ENCODE measurements around the gene WSCD1.

WSCD1 gene

DNA sequence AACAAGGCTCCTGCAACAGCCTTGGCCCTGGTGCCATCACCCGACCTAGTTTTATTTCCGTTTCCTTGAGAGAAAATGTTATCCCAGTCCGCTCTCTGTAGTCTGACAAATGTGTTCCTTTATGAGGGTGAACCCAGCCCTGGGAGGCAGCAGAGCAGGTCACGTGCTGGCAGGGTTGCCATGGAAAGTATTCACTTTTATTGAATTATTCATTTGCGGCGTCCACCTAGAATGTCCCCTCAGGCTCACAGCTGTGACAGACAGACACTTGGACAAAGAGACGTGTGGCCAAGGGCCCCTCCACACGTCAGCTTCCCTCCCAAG lies 90.0 kb downstream of the WSCD1 start:
- Histone ChIP-seq H3K4me1 (ENCODE audit: insufficient read depth, low read length, severe bottlenecking) (no peaks in the 10 kb centered on the region), H3K36me3 (ENCODE audit: insufficient read depth, low read length) (no peaks in the 10 kb centered on the region), H3K4me2 (ENCODE audit: low read length) (no peak overlapping the region), H3K9me2 (ENCODE audit: low read depth, low read length) (no peaks in the 10 kb centered on the region), H3K4me3 (ENCODE audit: low read depth, low read length, poor library complexity, severe bottlenecking) (no peak overlapping the region), H3K27me3 (ENCODE audit: insufficient read depth, low read length) (0 out of 2 replicates have a peak, but pooled peaks cover 7% of the 10 kb centered on the region), H3F3A (ENCODE audit: insufficient read depth, low read length) (no peaks in the 10 kb centered on the region), H3K9ac (ENCODE audit: low read length) (no peak overlapping the region), H4K20me1 (ENCODE audit: insufficient read depth, low read length) (no peaks in the 10 kb centered on the region), H3K27ac (ENCODE audit: low read depth, low read length, poor library complexity, severe bottlenecking) (no peak overlapping the region), H3K9me3 (ENCODE audit: low read length) (no peaks in the 10 kb centered on the region), H3K79me2 (ENCODE audit: insufficient read depth, low read length) (no peaks in the 10 kb centered on the region), H2AFZ (ENCODE audit: low read length) (no peak overlapping the region)
- TF ChIP-seq, protein P1, sequence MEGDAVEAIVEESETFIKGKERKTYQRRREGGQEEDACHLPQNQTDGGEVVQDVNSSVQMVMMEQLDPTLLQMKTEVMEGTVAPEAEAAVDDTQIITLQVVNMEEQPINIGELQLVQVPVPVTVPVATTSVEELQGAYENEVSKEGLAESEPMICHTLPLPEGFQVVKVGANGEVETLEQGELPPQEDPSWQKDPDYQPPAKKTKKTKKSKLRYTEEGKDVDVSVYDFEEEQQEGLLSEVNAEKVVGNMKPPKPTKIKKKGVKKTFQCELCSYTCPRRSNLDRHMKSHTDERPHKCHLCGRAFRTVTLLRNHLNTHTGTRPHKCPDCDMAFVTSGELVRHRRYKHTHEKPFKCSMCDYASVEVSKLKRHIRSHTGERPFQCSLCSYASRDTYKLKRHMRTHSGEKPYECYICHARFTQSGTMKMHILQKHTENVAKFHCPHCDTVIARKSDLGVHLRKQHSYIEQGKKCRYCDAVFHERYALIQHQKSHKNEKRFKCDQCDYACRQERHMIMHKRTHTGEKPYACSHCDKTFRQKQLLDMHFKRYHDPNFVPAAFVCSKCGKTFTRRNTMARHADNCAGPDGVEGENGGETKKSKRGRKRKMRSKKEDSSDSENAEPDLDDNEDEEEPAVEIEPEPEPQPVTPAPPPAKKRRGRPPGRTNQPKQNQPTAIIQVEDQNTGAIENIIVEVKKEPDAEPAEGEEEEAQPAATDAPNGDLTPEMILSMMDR (IDR thresholded peaks at IDR 0.05; ENCODE audit: low read length) = no peak
- TF ChIP-seq EZH2 (IDR thresholded peaks at IDR 0.05; ENCODE audit: borderline replicate concordance, low read length) = no peak

DNA sequence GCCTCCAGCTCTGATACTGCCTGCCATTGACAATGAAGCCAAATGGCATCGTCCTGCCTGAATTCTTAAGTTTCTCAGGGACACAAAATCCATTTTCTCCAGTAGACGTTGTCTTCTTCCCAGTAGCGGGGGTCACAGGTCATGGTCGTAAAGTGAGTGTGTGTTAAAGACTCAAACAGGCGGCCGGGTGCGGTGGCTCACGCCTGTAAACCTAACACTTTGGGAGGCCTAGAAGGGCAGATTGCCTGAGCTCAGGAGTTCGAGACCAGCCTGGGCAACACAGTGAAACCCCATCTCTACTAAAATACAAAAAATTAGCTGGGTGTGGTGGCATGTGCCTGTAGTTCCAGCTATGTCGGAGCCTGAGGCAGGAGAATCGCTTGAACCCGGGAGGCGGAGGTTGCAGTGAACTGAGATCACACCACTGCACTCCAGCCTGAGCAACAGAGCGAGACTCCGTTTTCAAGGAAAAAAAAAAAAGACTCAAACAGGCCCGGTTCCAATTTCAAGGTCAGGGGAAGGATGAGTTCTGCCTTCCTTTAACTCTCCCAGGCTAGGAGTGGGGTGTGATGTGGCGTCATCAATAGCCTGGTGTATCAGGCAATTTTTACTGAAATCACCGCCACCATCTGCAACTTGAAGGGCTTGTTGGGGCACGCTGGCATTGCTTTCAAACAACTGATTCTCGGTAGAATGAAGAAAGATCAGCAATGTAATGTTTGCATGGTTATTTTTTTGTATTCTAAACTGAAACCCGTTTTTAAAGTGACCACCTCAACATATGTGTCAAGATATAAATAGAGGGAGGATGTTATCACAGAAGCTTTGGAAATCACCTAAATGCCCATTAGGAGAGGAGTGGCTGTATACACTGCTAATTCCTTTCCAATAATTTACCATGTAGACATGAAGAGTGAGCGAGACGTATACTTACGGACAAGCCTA lies 91.0 kb downstream of the WSCD1 start:
- no peak for TF ChIP-seq EZH2 (IDR thresholded peaks at IDR 0.05; ENCODE audit: borderline replicate concordance, low read length)
- TF ChIP-seq, protein P1 (IDR thresholded peaks at IDR 0.05; ENCODE audit: low read length) = no peak
- H3K4me1 ChIP-seq (ENCODE audit: insufficient read depth, low read length, severe bottlenecking) = no peaks in the 10 kb centered on the region
- no peak overlapping the region for H3K4me3 ChIP-seq (ENCODE audit: low read depth, low read length, poor library complexity, severe bottlenecking)
- H3K9me3 ChIP-seq (ENCODE audit: low read length) = no peaks in the 10 kb centered on the region
- 0 out of 2 replicates have a peak, but pooled peaks cover 7% of the 10 kb centered on the region for H3K27me3 ChIP-seq (ENCODE audit: insufficient read depth, low read length)
- no peaks in the 10 kb centered on the region for H3F3A ChIP-seq (ENCODE audit: insufficient read depth, low read length)
- no peaks in the 10 kb centered on the region for H3K9me2 ChIP-seq (ENCODE audit: low read depth, low read length)
- H3K4me2 ChIP-seq (ENCODE audit: low read length) = no peak overlapping the region
- H3K79me2 ChIP-seq (ENCODE audit: insufficient read depth, low read length) = no peaks in the 10 kb centered on the region
- H3K36me3 ChIP-seq (ENCODE audit: insufficient read depth, low read length) = no peaks in the 10 kb centered on the region
- no peak overlapping the region for H3K27ac ChIP-seq (ENCODE audit: low read depth, low read length, poor library complexity, severe bottlenecking)
- H2AFZ ChIP-seq (ENCODE audit: low read length) = no peak overlapping the region
- no peaks in the 10 kb centered on the region for H4K20me1 ChIP-seq (ENCODE audit: insufficient read depth, low read length)
- no peak overlapping the region for H3K9ac ChIP-seq (ENCODE audit: low read length)

DNA sequence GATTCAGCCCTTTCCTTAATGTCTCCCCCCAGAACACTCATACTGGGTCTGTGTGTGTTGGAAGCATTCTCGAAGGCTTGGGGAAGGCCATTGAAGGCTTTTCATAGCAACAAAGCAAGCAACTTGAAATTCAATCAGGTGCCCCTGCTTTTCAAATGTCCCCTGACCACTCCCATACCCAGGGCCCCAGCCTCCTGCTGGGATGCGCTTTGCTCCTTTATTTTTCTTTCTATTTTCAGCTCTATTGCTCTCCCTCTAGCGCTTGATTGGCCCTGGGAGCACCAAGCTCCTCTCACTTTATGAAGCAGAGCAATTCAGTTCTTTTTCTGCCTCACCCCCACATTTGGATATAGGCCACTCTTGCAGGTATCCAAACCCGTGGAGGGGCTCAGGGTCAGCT lies 92.0 kb downstream of the WSCD1 start:
- Histone ChIP-seq H4K20me1 (ENCODE audit: insufficient read depth, low read length) (no peaks in the 10 kb centered on the region), H3K27ac (ENCODE audit: low read depth, low read length, poor library complexity, severe bottlenecking) (no peak overlapping the region), H3F3A (ENCODE audit: insufficient read depth, low read length) (no peaks in the 10 kb centered on the region), H3K4me2 (ENCODE audit: low read length) (no peak overlapping the region), H3K79me2 (ENCODE audit: insufficient read depth, low read length) (no peaks in the 10 kb centered on the region), H3K4me3 (ENCODE audit: low read depth, low read length, poor library complexity, severe bottlenecking) (no peak overlapping the region), H3K9me3 (ENCODE audit: low read length) (no peaks in the 10 kb centered on the region), H3K9me2 (ENCODE audit: low read depth, low read length) (no peaks in the 10 kb centered on the region), H3K36me3 (ENCODE audit: insufficient read depth, low read length) (no peaks in the 10 kb centered on the region), H2AFZ (ENCODE audit: low read length) (no peak overlapping the region), H3K27me3 (ENCODE audit: insufficient read depth, low read length) (0 out of 2 replicates have a peak, but pooled peaks cover 7% of the 10 kb centered on the region), H3K9ac (ENCODE audit: low read length) (no peak overlapping the region), H3K4me1 (ENCODE audit: insufficient read depth, low read length, severe bottlenecking) (no peaks in the 10 kb centered on the region)
- TF ChIP-seq, protein P1 (IDR thresholded peaks at IDR 0.05; ENCODE audit: low read length) = no peak
- TF ChIP-seq EZH2 (IDR thresholded peaks at IDR 0.05; ENCODE audit: borderline replicate concordance, low read length) = no peak

Measured in OCI-LY1 (cell line).